DOHH2 (cell line): ENCODE measurements around the gene KRT76.

Experiments used
- CTCF ChIP-seq: fragments of 200-600 bp; sonication (generic); IDR thresholded peaks from one replicate; pipeline ENCODE4 v1.5.1; 2014; ENCODE audit warnings: antibody characterized with exemption, mild to moderate bottlenecking, low read depth, low read length; ENCODE audit not compliant: poor library complexity, severe bottlenecking
- EZH2phosphoT487 ChIP-seq: fragments of 200-600 bp; sonication (generic); IDR thresholded peaks from 2 replicates; pipeline ENCODE4 v1.6.1; 2017; ENCODE audit warnings: borderline replicate concordance, mild to moderate bottlenecking, antibody characterized with exemption, low read length, moderate library complexity, mixed read lengths

DNA sequence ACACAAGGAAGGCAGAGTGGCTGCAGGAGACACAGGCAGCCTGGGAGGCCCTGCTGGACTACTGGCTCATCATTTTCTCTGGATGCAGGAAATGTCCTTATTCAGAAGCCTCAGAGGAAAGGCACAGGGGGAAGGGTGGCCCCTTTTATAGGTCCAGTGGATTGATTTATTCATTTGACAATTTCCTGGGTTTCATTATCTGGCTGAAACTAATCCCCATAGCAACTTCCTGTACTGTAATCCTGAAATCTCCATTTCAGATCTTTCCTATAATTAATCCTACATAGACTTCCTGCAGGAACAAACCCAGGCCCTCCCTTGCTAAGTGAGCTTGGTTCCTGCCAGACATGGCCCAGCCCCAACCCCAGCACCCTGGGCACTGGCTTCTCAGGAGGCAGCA lies 23.0 kb downstream of the KRT76 start:
- no peak for TF ChIP-seq CTCF
- TF ChIP-seq EZH2phosphoT487, result no peak
